Hepatocyte (in vitro differentiated cells): ENCODE results near the gene FAM20B.

Experiments used
- CTCF ChIP-seq: fragments of 200-600 bp; sonication (generic); IDR thresholded peaks from 2 replicates; pipeline ENCODE4 v1.5.1; 2016; ENCODE audit warnings: antibody characterized with exemption, mild to moderate bottlenecking; ENCODE audit not compliant: poor library complexity
- EZH2 ChIP-seq: fragments of 200-600 bp; sonication (generic); IDR thresholded peaks from 2 replicates; pipeline ENCODE4 v1.6.1; 2016; ENCODE audit warnings: antibody characterized with exemption, mild to moderate bottlenecking, borderline replicate concordance

GRCh38 chr1:179012038-179012437 is 13.7 kb upstream of the FAM20B start:
- TF ChIP-seq EZH2 = no peak
- no peak for TF ChIP-seq CTCF
